ENCODE data around the gene STXBP6.
"Not testable (repeated sequence)": the region's sequence is repeated elsewhere in the genome, so short reads cannot be mapped to it uniquely, and the experiment has no call there.

Gene STXBP6

DNA sequence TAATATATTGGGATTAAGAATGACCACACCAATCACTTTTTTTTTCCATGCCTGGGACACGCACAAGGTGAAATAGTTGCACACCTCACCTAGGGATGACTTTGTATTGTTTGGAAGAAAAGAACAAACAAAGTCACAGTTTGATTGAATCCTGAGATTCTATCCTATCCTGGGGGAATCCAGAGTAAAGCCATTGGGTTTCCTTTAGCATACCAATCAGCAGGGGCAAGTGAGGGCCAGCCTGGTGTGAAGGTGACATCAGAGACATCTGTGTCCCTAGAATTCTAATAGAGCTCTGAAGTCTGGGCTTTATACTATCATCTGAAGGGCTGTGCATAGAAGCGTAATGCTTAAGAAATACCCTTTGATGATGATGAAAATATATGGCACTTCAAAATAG lies 199.9 kb downstream of the STXBP6 start:
- no peak for DNase-seq

GRCh38 chr14:24849471-24849870 lies 200.5 kb downstream of the STXBP6 start:
- DNase-seq, result no peak

- DNase-seq, result no peak
Observed at GRCh38 chr14:24848102-24848790, 201.7 kb downstream of the STXBP6 start.

GRCh38 chr14:24847568-24848095 lies 202.3 kb downstream of the STXBP6 start:
- no peak for DNase-seq

DNA sequence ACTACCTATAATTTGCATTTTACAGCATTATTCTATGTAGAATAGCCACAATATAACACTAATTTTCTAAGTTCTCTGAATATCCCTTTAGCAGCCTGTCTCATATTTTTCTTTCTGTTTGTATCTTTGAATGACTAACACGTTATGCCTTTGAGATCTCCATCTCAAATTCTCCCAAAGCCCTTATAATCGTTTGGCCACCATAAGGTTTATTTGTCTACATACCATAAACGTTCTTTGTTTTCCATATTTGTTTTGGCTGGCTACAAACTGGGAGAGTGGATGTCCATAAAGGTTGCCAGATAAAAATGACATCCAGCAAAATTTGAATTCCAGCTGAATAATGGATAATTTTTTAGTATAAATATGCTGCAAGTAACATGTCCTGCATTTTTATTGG lies 203.7 kb downstream of the STXBP6 start:
- DNase-seq, result no peak

DNA sequence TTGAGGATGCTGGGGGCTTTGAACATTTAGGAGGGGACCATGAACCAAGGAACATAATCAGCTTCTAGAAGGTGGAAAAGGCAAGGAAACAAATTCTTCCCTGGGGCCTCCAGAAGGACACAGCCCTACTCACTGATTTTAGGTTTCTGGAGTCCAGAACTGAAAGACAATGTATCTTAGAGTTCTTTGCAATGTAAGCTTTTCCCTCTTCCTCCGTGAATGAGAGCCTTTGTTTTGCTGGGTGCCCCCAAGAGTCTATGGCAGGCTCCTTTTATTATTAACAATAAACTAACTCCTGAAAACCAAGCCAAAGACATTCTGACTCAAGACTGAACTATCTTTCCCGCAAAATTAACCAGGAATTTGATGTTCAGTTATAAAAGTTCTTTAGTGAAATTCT lies 204.1 kb downstream of the STXBP6 start:
- DNase-seq, result no peak

- DNase-seq, result no peak
Observed at GRCh38 chr14:24844011-24844410, 205.9 kb downstream of the STXBP6 start.

- no peak for DNase-seq
Observed at GRCh38 chr14:24843494-24843893, 206.5 kb downstream of the STXBP6 start.

DNA sequence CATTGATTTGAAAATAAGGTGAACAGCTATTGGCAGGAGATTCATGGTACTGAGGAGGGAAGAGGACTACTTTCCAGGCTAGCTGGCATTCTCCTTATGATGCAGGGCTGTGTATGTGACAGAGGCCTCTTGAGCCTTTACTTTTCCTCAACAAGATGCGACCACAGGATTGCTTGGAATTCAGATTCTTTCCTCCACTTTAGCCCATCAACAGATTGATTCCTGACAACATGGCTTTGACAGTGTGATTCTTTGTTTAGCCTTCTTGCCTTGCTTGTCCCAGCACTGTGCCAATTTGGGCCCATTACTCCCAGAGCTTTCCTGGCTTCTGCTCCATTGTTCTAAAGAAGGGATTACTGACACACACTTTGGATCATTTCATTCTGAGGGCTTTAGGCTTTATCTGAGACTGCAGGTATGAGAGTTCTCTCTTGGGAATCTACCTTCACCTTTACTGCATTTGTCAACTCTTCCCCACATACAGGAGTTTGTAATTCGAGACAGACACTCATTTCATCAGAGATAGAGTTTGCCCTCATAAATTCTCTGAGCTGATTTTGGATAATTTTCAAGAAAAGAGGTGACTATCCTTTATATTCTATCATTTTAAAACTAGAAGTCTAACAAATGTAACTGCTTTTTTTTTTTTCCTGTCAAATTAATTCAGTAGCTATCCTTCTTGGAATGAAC lies 209.6 kb downstream of the STXBP6 start:
- no peak for DNase-seq

DNA sequence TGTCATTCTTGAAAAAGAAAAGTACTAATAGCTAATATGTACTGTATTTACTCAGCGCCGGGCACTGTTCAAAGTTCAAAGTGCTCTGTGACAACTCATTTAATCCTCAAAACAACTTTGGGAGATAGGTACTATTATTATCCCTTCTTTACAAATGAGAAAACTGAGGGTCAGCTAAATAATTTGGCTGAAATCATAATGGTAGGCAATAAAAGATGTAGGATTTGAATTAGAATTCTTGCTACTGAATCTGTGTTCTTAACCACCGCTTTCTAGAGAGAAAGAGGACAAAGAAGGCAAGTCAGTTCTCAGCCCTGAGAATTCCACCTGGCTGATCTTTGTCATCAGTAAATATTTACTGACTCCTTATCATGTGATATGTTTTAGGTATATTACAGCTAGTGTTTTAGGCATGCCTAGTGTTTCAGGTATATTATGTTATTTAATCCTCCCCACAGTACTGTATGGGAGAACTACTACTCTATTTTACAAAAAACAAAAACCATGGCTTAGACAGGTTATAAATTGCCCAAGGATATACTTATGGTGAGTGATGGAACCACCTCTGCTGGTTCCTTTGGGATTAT lies 210.2 kb downstream of the STXBP6 start:
- DNase-seq, result no peak

DNA sequence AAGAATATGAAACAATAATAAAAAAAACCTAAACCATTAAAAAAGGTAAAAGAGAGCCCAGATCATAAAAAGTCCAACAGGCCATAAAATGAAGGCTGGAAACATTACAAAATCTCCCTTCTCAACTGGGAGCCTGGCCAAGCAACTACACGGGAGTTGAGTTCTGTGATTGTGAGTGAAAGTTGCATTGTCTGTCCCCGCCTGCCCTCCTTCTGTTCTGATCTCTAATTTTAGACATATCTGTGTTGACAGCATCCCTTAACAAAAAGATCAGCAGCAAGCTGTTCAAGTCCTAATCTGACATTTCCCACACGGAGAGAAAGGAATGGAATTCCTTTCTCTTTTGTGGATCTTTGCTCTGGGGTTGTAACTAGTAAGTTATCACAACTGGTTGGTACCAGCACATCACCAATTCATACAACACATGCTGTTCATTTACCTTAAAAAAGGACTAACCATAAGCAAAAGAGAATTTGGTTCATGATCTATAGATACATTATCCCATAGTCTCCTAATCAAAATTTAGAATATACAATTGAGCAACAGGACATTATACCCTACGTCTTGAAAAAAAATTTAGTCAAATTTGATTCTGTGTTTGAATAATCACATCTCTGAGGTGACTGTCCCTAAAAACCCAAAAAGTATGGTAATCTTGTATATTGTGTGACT lies 210.9 kb downstream of the STXBP6 start:
- DNase-seq, result no peak

GRCh38 chr14:24837280-24838046 lies 212.5 kb downstream of the STXBP6 start:
- DNase-seq, result no peak

GRCh38 chr14:24836324-24836723 lies 213.6 kb downstream of the STXBP6 start:
- not testable (repeated sequence) for DNase-seq

DNA sequence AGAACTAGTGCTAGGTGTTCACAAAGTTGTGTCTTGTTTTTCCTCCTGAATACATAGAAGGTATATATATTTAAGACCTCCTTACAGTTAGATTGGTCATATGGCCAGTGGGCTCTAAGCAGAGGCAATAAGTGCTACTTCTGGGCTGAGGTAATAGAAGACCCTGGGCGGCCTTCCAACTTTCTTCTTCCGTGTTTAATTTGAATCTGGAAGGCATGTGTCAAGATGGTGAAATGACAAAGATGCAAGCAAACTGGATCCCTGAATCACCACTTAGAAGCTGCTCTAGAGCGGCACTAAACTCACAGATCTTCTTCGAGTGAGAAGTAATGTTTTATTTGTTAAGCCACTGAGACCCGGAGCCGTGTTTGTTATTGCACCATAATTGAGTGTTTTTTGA lies 215.0 kb downstream of the STXBP6 start:
- no peak for DNase-seq

DNA sequence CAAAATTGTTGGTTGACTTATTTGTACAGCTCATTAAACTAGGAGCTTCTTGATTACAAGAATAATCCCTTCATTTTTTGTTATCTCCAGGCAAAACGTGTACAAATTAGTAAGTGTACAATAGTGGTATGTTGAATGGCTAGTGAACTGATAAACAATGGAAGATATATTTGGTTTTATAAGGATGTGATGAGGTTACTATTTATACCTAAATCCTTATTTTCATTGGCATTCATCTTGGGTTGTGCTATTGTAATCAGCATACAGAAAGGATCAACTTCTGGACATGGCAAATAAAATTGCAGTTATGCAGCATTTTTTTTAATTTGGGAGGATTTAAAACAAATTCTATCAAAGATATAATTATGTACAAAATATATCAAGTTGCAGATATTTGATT lies 216.6 kb downstream of the STXBP6 start:
- no peak for DNase-seq

- DNase-seq, result no peak
Observed at GRCh38 chr14:24831677-24832076, 218.3 kb downstream of the STXBP6 start.

DNA sequence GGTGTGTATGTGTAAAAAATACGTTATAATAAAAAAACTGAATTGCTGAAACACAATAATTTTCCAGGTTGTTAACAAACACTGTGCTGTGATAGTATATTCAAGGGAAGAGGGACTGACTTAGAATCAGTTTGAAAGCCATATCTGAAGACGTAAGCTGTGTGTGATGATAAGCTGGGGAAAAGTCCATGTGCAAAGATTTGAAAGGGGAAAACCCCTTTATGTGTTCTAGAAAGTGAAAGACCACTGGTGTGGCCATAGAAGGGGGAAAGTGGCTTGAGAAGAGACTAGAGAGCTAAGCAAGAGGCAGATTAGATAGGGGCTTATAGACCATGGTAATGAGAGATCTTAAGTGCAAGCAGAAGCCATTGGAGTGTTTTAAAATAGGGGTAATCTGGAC lies 220.1 kb downstream of the STXBP6 start:
- no peak for DNase-seq

GRCh38 chr14:24828486-24828885 lies 221.5 kb downstream of the STXBP6 start:
- no peak for DNase-seq

DNA sequence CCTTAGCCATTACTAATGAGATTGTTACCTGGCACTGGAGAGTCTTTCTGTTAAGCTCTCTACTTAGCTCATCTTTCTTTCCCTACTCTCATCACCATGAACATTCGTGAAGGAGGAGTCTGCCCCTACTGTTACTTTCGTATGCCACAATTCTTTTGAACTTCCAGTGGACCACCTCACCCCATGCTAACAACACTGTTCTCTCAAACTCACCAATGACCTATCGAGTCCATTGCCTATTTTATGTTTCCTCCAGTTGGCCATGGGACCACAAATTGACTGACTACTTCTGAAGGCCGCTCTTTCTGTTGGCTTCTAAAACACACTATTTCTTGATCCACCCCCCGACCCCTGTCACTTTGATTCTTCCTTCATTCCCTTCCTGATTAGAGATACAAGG lies 223.6 kb downstream of the STXBP6 start:
- DNase-seq, result no peak

DNA sequence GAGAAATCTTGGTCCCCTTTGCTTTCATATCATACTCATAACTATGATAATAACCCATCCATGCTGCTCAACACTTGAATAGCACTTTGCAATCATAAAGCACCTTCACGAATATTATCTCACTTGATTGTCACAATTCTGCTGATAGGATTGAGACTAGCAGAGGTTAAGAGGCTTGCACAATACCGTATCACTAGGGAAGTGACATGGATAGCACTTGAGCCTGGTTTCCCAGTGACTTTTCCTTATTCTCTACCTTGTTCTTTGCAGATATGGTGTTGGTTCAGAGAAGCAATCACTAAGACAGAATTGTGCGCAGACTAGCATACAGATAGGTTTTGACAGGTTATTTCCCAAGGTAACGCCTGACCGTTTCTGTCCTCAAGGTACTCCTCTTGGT lies 229.3 kb downstream of the STXBP6 start:
- no peak for DNase-seq

- no peak for DNase-seq
Observed at GRCh38 chr14:24818823-24819341, 231.1 kb downstream of the STXBP6 start.

- no peak for DNase-seq
Observed at GRCh38 chr14:24818058-24818822, 231.7 kb downstream of the STXBP6 start.

Measured in cerebellar nuclear complex (tissue), 1 donor.